Measurements from ENCODE around the gene C1orf210.

C1orf210 gene

DNA sequence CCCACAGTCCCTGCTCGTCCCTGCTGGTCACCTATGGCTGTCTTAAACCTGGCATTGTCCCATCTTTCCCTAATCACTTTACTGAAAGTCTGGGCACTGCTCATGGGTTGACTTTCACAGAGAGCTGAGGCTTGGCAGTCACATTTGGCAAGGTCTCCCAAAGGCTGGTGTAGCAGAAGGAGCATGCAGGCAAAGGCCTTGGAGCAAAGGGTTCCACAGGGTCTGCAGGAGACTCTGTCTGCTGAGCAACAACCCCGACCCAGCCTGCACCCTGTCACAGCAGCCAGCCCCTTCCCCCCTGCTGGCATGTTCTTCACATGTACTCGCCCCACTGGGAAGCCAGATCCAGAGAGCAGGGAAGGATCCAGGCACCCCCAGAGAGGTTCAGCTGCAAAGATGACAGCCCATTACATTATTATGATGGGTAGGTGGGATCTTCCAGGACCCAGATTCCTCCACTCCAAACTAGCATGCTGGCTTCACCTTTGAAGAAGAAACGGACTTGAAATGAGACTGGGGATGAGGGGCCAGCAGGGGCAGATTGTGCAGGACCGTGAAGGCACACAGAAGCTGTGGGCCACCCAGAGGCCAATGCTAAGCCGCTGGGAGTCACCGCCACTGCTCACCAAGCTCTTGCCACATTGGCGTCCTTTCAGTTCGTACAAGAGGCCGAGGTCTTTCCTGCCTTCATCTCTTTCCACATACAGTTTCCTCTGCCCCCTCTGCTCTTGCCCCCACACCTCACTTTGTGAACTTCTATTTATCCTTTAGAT lies 29.8 kb downstream of the C1orf210 start:
- TF ChIP-seq, protein P1, sequence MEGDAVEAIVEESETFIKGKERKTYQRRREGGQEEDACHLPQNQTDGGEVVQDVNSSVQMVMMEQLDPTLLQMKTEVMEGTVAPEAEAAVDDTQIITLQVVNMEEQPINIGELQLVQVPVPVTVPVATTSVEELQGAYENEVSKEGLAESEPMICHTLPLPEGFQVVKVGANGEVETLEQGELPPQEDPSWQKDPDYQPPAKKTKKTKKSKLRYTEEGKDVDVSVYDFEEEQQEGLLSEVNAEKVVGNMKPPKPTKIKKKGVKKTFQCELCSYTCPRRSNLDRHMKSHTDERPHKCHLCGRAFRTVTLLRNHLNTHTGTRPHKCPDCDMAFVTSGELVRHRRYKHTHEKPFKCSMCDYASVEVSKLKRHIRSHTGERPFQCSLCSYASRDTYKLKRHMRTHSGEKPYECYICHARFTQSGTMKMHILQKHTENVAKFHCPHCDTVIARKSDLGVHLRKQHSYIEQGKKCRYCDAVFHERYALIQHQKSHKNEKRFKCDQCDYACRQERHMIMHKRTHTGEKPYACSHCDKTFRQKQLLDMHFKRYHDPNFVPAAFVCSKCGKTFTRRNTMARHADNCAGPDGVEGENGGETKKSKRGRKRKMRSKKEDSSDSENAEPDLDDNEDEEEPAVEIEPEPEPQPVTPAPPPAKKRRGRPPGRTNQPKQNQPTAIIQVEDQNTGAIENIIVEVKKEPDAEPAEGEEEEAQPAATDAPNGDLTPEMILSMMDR (IDR thresholded peaks at IDR 0.05) = no peak

- TF ChIP-seq, protein P1 (IDR thresholded peaks at IDR 0.05) = no peak
Measured at GRCh38 chr1:43253876-43254275, 31.5 kb downstream of the C1orf210 start.

GRCh38 chr1:43253173-43253572 lies 32.2 kb downstream of the C1orf210 start:
- TF ChIP-seq, protein P1 (IDR thresholded peaks at IDR 0.05) = no peak

DNA sequence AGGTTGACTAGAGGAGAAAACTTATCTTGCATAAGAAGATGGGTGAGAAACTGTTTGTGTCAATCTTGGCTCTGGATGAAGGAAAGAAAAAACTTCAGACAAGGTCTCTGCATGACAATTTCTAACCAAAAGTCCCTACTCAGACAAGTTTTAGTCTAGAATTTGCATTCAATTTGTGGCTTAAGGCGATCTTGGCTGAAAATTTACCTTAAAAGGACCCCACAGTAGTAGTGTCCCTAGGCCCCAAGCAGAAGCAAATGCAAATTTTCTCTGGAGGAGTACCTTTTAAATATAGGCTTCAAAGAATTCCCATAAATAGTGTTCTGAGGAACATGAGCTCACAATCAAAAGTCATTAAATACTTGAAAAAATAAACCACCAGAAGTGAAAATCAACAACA lies 33.2 kb downstream of the C1orf210 start:
- TF ChIP-seq, protein P1 (IDR thresholded peaks at IDR 0.05) = no peak

GRCh38 chr1:43251024-43251423 lies 34.4 kb downstream of the C1orf210 start:
- TF ChIP-seq, protein P1 (IDR thresholded peaks at IDR 0.05) = no peak

DNA sequence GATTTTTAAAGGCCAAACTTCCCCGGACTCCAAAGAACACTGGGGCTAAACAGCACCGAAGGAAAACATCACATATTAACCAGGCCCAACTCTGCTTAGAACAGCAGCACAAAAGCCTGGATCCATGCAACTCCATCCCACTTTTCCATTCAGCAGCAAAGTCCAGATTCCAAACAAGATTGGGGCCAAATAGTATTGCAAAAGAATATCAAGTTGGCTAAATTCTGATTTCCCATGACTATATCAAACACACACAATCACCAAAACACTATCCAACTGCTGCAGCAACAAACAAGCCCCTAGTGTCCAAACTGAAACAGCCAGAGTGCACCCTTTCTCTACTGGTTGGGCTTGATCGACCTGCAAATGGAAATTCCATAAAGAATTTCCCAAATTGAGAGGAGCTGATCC lies 35.0 kb downstream of the C1orf210 start:
- TF ChIP-seq, protein P1 (IDR thresholded peaks at IDR 0.05) = no peak

- TF ChIP-seq, protein P1 (IDR thresholded peaks at IDR 0.05) = no peak
Measured at GRCh38 chr1:43247256-43247921, 38.0 kb downstream of the C1orf210 start.
